Astrocyte (in vitro differentiated cells and primary cell): ENCODE data around the gene CCDC68. TPM values are rescaled to one million over a fixed set of nuclear protein-coding genes. Genes with fewer than 3 reads are reported as not detected.

Source experiments
- DNase-seq: peaks from one replicate; pipeline ENCODE4 v3.0.0-alpha.2; 2010; ENCODE audit warnings: low read depth
- FAIRE-seq: peaks from 2 replicates; lab custom pipeline; 2011; peaks lifted over from hg19 to GRCh38; lab: Jason Lieb, UNC
- H2AFZ ChIP-seq: 2 replicates; pipeline ENCODE4 v1.6.0; 2012; ENCODE audit warnings: low read depth, low read length, inconsistent platforms
- H3K27ac ChIP-seq: 2 replicates; pipeline ENCODE4 v1.5.1; 2011; ENCODE audit warnings: low read depth, low read length, inconsistent platforms
- H3K27me3 ChIP-seq: 2 replicates; pipeline ENCODE4 v1.6.0; 2011; ENCODE audit warnings: low read length, inconsistent platforms; ENCODE audit not compliant: insufficient read depth
- H3K36me3 ChIP-seq: 2 replicates; pipeline ENCODE4 v1.5.1; 2011; ENCODE audit warnings: low read length, inconsistent platforms; ENCODE audit not compliant: insufficient read depth
- H3K4me1 ChIP-seq: 2 replicates; pipeline ENCODE4 v1.5.1; 2011; ENCODE audit warnings: low read length, inconsistent platforms; ENCODE audit not compliant: insufficient read depth
- H3K4me2 ChIP-seq: 2 replicates; pipeline ENCODE4 v1.6.0; 2012; ENCODE audit warnings: low read length, inconsistent platforms
- H3K4me3 ChIP-seq: 2 replicates; pipeline ENCODE4 v1.5.1; 2011; ENCODE audit warnings: low read depth, mild to moderate bottlenecking, low read length, inconsistent platforms; ENCODE audit not compliant: insufficient read depth
- H3K79me2 ChIP-seq: 2 replicates; pipeline ENCODE4 v1.6.0; 2012; ENCODE audit warnings: mild to moderate bottlenecking, low read length, inconsistent platforms; ENCODE audit not compliant: insufficient read depth
- H3K9ac ChIP-seq: 2 replicates; pipeline ENCODE4 v1.6.0; 2012; ENCODE audit warnings: mild to moderate bottlenecking, low read length, inconsistent platforms
- H3K9me3 ChIP-seq: 2 replicates; pipeline ENCODE4 v1.5.1; 2012; ENCODE audit warnings: low read depth, mild to moderate bottlenecking, low read length, inconsistent platforms; ENCODE audit not compliant: insufficient read depth
- H4K20me1 ChIP-seq: 2 replicates; pipeline ENCODE4 v1.6.0; 2012; ENCODE audit warnings: low read length, inconsistent platforms; ENCODE audit not compliant: insufficient read depth
- H3K27ac Mint-ChIP-seq: one replicate; pipeline ENCODE4 v1.8.0; 2021; ENCODE audit warnings: mild to moderate bottlenecking, mixed read lengths; ENCODE audit not compliant: unreplicated experiment
- H3K27me3 Mint-ChIP-seq: one replicate; pipeline ENCODE4 v1.8.0; 2021; ENCODE audit warnings: low read depth, mixed read lengths; ENCODE audit not compliant: unreplicated experiment
- H3K36me3 Mint-ChIP-seq: one replicate; pipeline ENCODE4 v1.8.0; 2021; ENCODE audit warnings: low read depth, mixed read lengths; ENCODE audit not compliant: unreplicated experiment
- H3K4me1 Mint-ChIP-seq: one replicate; pipeline ENCODE4 v1.8.0; 2021; ENCODE audit warnings: low read depth, mixed read lengths; ENCODE audit not compliant: unreplicated experiment
- H3K4me3 Mint-ChIP-seq: one replicate; pipeline ENCODE4 v1.8.0; 2021; ENCODE audit warnings: mild to moderate bottlenecking, moderate library complexity, mixed read lengths; ENCODE audit not compliant: unreplicated experiment
- H3K9me3 Mint-ChIP-seq: one replicate; pipeline ENCODE4 v1.8.0; 2021; ENCODE audit warnings: mild to moderate bottlenecking, mixed read lengths; ENCODE audit not compliant: unreplicated experiment
- EZH2 ChIP-seq: IDR thresholded peaks from 2 replicates; pipeline ENCODE4 v1.6.1; 2012; ENCODE audit warnings: mild to moderate bottlenecking, low read length, inconsistent platforms; ENCODE audit not compliant: insufficient read depth
- total RNA-seq: library from RNA; stranded (reverse); gene quantifications from 2 replicates; pipeline ENCODE4 v1.2.1, GENCODE V29; 2021
- TF ChIP-seq, protein P1 (sequence below): IDR thresholded peaks from 2 replicates; pipeline ENCODE4 v1.5.1; 2011; ENCODE audit warnings: low read depth, mild to moderate bottlenecking, inconsistent platforms, low read length, moderate library complexity; ENCODE audit not compliant: insufficient read depth

CCDC68 gene
- total RNA-seq, 1 donor from 2014 or later, result 2.2 TPM

DNA sequence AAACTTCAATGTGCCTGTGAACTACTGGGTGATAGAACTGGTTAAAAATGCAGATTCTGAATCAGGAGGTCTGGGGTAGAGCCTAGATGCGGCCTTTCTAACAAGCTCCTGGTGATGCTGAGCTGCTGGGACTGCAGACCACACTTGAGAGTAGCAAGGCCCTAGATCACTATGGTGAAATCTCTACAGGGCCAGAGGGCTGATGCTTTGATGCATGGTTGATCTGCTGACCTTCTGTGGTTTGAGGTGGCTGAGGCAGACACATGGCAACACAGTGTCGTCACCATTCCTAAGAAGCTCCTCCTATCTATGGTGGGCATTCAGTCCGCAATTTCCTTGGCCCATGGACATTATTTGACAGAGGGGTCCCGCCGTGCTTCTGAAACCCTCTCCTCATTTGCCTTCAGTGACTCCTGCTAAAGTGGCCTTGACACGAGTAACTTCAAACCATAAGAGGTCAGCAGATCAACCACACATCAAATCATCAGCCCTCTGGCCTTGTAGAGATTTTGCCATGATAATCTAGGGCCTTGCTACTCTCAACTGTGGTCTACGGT lies 19.8 kb downstream of the CCDC68 start:
- H3K27ac Mint-ChIP-seq, result no peak overlapping the region
- peaks cover 2% of the 10 kb centered on the region for H3K4me1 Mint-ChIP-seq
- H3K9me3 Mint-ChIP-seq, result peaks cover 5% of the 10 kb centered on the region
- Histone ChIP-seq H3K4me1 (no peaks in the 10 kb centered on the region), H3K36me3 (no peaks in the 10 kb centered on the region), H3K9ac (no peak overlapping the region), H3K4me3 (no peak overlapping the region), H3K4me2 (no peak overlapping the region), H2AFZ (no peak overlapping the region), H3K27ac (no peak overlapping the region), H3K9me3 (no peaks in the 10 kb centered on the region), H3K79me2 (no peaks in the 10 kb centered on the region), H4K20me1 (no peaks in the 10 kb centered on the region), H3K27me3 (no peaks in the 10 kb centered on the region)
- H3K36me3 Mint-ChIP-seq, result no peaks in the 10 kb centered on the region
- DNase-seq, result no peak
- peaks cover 2% of the 10 kb centered on the region for H3K27me3 Mint-ChIP-seq
- no peak for FAIRE-seq
- TF ChIP-seq, protein P1, sequence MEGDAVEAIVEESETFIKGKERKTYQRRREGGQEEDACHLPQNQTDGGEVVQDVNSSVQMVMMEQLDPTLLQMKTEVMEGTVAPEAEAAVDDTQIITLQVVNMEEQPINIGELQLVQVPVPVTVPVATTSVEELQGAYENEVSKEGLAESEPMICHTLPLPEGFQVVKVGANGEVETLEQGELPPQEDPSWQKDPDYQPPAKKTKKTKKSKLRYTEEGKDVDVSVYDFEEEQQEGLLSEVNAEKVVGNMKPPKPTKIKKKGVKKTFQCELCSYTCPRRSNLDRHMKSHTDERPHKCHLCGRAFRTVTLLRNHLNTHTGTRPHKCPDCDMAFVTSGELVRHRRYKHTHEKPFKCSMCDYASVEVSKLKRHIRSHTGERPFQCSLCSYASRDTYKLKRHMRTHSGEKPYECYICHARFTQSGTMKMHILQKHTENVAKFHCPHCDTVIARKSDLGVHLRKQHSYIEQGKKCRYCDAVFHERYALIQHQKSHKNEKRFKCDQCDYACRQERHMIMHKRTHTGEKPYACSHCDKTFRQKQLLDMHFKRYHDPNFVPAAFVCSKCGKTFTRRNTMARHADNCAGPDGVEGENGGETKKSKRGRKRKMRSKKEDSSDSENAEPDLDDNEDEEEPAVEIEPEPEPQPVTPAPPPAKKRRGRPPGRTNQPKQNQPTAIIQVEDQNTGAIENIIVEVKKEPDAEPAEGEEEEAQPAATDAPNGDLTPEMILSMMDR, result no peak
- TF ChIP-seq EZH2, result no peak
- no peak overlapping the region for H3K4me3 Mint-ChIP-seq

DNA sequence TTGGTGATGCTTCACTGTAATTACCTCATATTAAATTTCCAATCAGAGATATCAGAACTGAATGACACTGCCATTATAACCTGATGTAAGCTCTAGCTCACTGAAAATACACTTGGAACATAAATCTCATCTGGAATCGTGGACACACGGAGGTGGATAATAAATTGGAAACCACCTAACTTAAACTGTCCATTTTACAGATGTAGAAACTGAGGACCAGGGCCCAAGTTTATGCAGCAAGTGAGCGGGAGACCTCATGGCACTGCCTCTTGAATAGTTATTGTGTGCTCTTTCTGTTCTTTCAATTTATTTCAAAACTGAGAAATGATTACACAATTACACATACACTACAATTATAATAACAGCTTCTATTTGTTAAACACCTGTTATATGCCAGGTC lies 20.8 kb downstream of the CCDC68 start:
- FAIRE-seq (no peak), DNase-seq (no peak)
- Histone ChIP-seq H3K36me3 (no peaks in the 10 kb centered on the region), H2AFZ (no peak overlapping the region), H3K4me1 (no peaks in the 10 kb centered on the region), H3K9ac (no peak overlapping the region), H3K27me3 (no peaks in the 10 kb centered on the region), H3K9me3 (no peaks in the 10 kb centered on the region), H3K27ac (no peak overlapping the region), H3K4me3 (no peak overlapping the region), H4K20me1 (no peaks in the 10 kb centered on the region), H3K79me2 (no peaks in the 10 kb centered on the region), H3K4me2 (no peak overlapping the region)
- no peak for TF ChIP-seq EZH2
- TF ChIP-seq, protein P1, result no peak
- Mint-ChIP-seq H3K9me3 (peaks cover 5% of the 10 kb centered on the region), H3K36me3 (no peaks in the 10 kb centered on the region), H3K27me3 (peaks cover 2% of the 10 kb centered on the region), H3K27ac (no peak overlapping the region), H3K4me1 (peaks cover 2% of the 10 kb centered on the region), H3K4me3 (no peak overlapping the region)

DNA sequence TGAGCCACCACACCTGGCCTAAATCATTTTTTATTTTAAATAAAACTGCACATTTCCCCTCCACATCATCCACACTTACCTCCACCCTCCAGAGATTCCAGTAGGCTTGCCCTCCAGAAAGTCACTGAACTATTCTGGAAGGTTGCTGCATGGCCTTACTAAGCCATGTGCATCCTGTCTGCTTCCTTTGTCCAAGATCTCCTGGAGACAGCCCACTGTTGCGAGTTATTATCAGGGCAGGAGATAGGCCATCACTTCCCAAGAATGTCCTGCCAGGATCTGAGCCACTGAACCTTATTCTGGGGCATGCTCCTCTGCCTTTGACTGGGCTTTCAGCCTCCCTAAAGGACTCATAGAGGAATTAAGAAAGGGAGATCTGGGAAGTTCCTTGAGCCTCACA lies 26.8 kb downstream of the CCDC68 start:
- TF ChIP-seq EZH2, result no peak
- TF ChIP-seq, protein P1, result no peak
- H3K27me3 Mint-ChIP-seq, result no peaks in the 10 kb centered on the region
- H3K4me1 Mint-ChIP-seq, result no peaks in the 10 kb centered on the region
- H3K27ac Mint-ChIP-seq, result no peak overlapping the region
- FAIRE-seq (no peak), DNase-seq (no peak)
- Histone ChIP-seq H3K79me2 (no peaks in the 10 kb centered on the region), H3K4me2 (no peak overlapping the region), H4K20me1 (no peaks in the 10 kb centered on the region), H3K27me3 (no peaks in the 10 kb centered on the region), H3K9me3 (no peaks in the 10 kb centered on the region), H3K4me1 (no peaks in the 10 kb centered on the region), H2AFZ (no peak overlapping the region), H3K4me3 (no peak overlapping the region), H3K9ac (no peak overlapping the region), H3K36me3 (no peaks in the 10 kb centered on the region), H3K27ac (no peak overlapping the region)
- H3K9me3 Mint-ChIP-seq, result peaks cover 1% of the 10 kb centered on the region
- no peak overlapping the region for H3K4me3 Mint-ChIP-seq
- no peaks in the 10 kb centered on the region for H3K36me3 Mint-ChIP-seq
